Gastroesophageal sphincter (tissue), 2 donors: ENCODE measurements around the gene KIR3DL3.
"Not testable (repeated sequence)": the region's sequence is repeated elsewhere in the genome, so short reads cannot be mapped to it uniquely, and the experiment has no call there.

ENCODE experiments used
- POLR2A ChIP-seq, 2 donors: fragments of 450-650 bp; IDR thresholded peaks; one replicate each; pipeline ENCODE4 v1.6.1; 2017; ENCODE audit warnings: antibody characterized with exemption in 2 of 2, mild to moderate bottlenecking in 2 of 2, moderate library complexity in 1 of 2
- POLR2AphosphoS5 ChIP-seq: sonication (generic); formaldehyde crosslinking; IDR thresholded peaks from one replicate; pipeline ENCODE4 v1.6.1; 2017; ENCODE audit warnings: antibody characterized with exemption

DNA sequence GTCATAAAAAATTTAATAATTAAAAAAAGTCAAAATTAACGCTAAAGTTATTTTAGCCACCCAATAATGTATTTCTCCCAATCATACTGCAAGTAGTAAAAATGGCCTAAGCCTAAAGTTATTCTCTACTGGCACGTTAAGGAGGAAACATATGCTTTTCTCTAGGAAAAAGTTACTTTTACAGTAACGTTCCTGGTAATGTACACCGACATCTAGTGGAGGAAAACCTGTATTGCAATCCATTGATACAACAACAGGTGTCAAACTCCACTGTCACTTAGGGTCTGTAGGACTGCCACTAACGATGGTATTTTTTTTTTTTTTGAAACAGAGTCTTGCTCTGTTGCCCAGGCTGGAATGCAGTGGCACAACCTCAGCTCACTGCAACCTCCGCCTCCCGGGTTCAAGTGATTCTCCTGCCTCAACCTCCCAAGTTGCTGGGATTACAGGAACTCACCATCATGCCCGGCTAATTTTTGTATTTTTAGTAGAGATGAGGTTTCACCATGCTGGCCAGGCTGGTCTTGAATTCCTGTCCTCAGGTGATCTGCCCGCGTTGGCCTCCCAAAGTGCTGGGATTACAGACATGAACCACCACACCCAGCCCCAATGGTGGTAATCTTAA, 47.9 kb upstream of the KIR3DL3 start:
- TF ChIP-seq POLR2A (IDR thresholded peaks at IDR 0.05); POLR2AphosphoS5: not testable (repeated sequence)
